ENCODE results near the gene MRTFA.
"Not testable (repeated sequence)": the region's sequence is repeated elsewhere in the genome, so short reads cannot be mapped to it uniquely, and the experiment has no call there.

MRTFA gene

GRCh38 chr22:40554023-40554422, 82.5 kb downstream of the MRTFA start:
- not testable (repeated sequence) for DNase-seq (ENCODE audit: low read depth in 2 of 2)

DNA sequence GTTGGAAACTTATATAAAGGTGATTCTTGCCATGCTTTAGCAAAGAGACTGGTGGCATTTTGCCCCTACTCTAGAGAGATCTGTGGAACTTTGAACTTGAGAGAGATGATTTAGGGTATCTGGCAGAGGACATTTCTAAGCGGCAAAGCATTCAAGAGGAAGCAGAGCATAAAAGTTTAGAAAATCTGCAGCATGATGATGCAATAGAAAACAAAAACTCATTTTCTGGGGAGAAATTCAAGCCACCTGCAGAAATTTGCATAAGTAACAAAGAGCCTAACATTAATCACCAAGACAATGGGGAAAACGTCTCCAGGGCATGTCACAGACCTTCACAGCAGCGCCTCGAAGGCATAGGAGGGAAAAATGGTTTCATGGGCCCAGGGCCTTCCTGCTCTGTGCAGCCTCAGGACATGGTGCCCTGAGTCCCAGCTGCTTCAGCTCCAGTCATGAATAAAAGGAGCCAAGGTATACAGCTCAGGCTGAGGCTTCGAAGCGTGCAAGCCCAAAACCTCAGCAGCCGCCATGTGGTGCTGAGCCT, 83.4 kb downstream of the MRTFA start:
- DNase-seq (ENCODE audit: low read depth in 2 of 2) = no peak

DNA sequence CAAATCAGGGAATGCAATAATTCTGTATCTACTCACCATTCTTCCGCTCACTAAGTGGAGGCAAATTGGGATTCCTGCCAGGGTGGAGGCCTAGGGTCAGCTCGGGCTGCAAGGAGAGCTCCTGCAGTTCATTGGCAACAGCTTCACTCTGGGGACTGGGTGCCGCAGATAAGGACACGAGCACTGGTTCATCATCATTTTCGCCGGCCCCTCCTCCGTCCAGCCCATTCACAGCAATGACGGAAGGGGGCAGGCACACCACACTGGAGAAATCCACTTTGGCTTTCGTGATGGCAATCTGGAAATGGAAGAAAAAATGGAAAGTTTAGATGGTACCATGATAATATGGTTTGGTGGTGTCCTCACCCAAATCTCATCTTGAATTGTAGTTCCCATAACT, 84.4 kb downstream of the MRTFA start:
- DNase-seq (ENCODE audit: low read depth in 2 of 2) = no peak

DNA sequence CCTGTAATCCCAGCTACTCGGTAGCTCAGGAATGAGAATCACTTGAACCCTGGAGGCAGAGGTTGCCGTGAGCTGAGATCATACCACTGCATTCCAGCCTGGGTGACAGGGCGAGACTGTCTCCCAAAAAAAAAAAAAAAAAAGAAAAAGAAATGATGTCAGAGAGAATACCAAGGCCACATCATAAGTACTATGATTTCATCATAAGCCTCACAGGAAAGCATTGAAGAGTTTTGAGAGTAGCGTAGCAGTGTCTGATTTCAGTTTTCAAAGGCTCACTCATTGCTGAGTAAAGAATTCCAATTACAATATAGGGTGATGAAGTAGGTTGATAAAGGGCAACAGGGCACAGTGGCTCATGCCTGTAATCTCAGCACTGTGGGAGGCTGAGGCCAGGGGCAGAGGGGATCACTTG, 88.8 kb downstream of the MRTFA start:
- DNase-seq (ENCODE audit: low read depth in 2 of 2) = no peak

GRCh38 chr22:40544758-40545157, 91.8 kb downstream of the MRTFA start:
- no peak for DNase-seq (ENCODE audit: low read depth in 2 of 2)

DNA sequence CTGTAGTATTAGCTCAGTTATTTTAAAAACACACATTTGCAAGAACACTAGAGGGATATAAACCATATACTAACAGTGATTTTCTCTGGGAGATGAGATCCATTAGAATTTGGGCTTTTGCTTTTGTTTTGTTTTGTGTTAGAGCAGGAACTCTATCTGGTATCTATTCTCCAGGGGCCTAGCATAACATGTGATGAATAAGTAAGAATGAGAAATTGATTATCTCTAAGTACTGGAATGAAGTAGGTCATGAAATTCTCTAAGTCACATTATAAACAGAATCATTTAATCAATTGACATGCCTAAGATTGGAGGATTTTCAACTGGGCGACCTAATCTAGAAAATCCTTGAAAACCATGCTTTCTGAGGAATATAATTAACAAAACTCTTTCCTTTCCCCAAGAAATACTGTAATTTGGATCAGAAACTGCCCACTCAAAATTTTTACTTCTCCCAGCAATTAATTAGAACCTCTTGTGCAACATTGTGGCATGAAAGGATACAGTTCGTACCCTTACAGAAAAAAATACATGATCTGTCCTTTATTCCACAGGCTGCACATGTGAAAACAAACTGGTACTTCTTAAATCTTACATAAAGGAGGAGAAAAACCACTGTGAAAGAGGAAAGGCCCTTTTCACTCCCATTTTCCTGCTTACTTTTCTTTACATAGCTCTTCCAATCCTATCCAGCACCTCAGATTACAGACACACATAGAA, 93.5 kb downstream of the MRTFA start:
- DNase-seq (ENCODE audit: low read depth in 2 of 2) = no peak

DNA sequence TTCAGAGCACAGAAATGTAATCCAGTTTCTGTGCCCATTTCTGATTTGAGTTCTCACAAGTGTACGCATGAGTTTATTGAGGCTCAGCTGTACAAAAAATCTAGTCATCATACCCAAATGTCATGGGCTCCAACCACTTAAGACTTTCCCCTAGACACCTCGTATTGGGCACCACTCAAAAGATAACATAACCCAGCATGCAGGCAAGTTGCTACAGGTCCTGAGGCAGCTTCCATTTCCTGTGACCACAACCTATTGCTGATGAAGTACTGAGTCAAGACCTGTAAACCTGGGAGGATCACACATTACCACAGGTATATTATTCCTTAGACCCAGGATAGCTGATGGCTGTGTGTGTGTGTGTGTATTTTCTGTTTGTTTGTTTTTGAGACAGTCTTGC, 95.2 kb downstream of the MRTFA start:
- no peak for DNase-seq (ENCODE audit: low read depth in 2 of 2)

- DNase-seq (ENCODE audit: low read depth in 2 of 2) = no peak
These were observed 96.3 kb downstream of the MRTFA start for GRCh38 chr22:40540265-40540664.

GRCh38 chr22:40536149-40536548, 100.4 kb downstream of the MRTFA start:
- not testable (repeated sequence) for DNase-seq (ENCODE audit: low read depth in 2 of 2)

GRCh38 chr22:40535642-40536041, 100.9 kb downstream of the MRTFA start:
- DNase-seq (ENCODE audit: low read depth in 2 of 2) = no peak

DNA sequence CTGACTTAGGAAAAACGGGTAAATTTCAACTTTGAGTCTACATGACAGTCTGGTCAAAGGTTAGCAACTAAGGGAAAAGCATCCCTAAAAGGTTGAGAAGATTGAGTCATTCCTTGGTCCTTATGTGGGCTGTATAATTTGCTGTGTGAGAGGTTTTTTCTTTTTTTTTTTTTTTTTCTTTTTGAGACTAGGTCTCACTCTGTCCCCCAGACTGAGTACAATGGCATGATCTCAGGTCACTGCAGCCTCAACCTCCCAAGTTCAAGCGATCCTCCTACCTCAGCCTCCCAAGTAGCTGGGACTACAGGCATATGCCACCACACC, 101.4 kb downstream of the MRTFA start:
- no peak for DNase-seq (ENCODE audit: low read depth in 2 of 2)

DNA sequence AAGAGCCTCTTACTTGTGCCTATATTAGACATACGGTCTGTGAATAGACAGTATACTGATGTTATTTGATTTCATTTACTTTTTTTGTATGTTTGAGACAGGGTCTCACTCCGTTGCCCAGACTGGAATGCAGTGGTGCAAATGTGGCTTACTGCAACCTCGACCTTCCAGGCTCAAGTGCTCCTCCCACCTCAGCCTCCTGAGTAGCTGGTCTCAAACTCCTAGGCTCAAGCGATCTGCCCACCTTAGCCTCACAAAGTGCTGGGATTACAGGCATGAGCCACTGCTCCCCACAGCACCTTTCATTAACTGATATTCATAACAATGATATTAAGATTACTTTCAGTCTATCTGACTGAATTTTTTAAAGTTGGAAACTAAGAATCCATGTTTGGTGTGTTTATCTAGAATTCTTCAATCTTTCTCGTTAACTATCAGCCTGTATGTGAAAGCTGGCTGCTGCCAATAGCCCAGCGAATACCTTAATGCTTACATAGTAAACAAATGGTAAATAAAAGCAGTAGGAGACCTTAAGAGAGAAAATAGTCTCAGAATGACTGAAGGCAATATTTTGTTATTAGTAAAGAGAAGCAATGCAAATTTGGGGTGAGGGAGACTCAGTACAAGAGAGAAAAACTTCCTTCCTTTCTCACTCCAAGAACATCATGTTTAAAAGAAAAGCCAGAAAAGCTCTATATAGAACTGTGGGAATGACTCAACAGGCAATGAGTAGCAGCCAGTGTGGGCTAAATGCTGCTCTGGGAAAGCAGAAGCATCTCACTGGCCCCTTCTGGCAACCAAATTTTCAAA, 101.9 kb downstream of the MRTFA start:
- no peak for DNase-seq (ENCODE audit: low read depth in 2 of 2)

- DNase-seq (ENCODE audit: low read depth in 2 of 2) = peak; percentile 21 to 24
These were observed 102.7 kb downstream of the MRTFA start for GRCh38 chr22:40533712-40534378.

- no peak for DNase-seq (ENCODE audit: low read depth in 2 of 2)
These were observed 104.3 kb downstream of the MRTFA start for GRCh38 chr22:40531951-40532900.

DNA sequence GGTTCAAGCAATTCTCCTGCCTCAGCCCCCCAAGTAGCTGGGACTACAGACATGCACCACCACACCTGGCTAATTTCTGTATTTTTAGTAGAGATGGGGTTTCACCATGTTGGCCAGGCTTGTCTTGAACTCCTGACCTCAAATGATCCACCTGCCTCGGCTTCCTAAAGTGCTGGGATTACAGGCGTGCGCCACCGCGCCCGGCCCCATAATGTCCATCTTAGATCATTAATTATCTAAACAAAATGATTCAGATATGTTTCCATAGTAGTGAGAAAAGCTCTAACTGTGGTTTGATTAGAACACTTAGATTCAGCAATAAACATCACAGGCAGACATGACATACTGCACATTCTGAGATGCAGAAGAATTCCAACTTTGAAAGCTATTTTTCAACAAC, 106.1 kb downstream of the MRTFA start:
- not testable (repeated sequence) for DNase-seq (ENCODE audit: low read depth in 2 of 2)

DNA sequence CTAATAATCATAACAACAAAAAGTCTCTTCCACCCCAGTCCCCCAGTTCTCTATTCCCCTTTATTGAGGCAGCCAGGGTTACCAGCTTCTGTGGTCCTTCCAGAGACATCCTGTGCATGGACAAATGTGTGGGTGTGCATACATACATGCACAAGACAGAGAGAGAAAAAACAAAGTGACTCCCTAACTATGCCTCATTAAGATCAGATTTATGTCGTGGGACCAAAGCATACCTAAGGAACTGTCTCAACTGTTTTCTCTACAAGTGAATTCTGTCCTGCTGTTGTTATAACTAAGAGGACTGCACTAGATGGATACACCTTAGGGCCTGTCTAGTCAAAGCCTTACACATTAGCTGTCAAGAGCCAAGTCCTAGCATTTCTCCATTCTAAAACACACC, 106.7 kb downstream of the MRTFA start:
- DNase-seq (ENCODE audit: low read depth in 2 of 2) = no peak

DNA sequence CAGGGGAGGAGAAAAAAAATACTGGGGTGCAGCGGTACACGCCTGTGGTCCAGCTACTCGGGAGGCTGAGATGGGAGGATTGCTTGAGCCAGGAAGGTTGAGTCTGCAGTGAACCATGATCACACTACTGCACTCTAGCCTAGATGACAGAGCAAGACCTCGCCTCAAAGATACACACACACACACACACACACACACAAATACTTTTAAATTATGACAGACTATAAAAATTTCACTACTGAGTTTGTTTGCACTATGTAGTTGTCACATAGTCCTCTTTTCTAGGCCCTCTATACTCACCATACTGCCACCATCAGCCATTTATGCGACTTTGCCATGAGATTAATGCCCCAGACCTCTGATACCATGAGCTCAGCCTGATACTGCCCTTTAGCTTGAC, 109.6 kb downstream of the MRTFA start:
- no peak for DNase-seq (ENCODE audit: low read depth in 2 of 2)

DNA sequence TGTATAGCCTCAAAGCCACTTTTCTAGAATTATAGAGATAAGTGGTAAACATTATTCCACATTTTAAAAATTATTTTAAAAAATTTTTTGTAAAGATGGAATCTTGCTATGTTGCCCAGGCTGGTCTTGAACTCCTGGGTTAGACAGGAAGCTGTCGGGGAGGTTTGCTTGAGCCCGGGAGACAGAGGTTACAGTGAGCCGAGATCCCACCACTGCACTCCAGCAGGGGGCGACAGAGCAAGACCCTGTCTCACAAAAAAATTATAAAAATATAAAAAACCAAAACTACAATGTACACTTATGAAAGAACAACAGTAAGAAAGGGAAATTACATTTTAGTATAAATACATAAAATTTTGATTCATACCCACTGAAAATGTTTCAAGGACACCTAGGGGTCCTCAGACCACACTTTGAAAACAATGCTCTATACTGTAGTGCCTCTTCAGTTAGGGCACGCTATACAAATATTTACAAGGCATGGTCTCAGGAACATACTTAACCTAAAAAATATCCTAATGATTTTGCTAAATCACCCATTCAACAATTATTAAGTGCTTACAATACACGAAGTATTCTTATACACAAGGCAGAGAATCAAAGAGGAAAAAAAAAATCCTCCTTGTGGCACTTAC, 111.2 kb downstream of the MRTFA start:
- peak; percentile 37 to 55 for DNase-seq (ENCODE audit: low read depth in 2 of 2)

DNA sequence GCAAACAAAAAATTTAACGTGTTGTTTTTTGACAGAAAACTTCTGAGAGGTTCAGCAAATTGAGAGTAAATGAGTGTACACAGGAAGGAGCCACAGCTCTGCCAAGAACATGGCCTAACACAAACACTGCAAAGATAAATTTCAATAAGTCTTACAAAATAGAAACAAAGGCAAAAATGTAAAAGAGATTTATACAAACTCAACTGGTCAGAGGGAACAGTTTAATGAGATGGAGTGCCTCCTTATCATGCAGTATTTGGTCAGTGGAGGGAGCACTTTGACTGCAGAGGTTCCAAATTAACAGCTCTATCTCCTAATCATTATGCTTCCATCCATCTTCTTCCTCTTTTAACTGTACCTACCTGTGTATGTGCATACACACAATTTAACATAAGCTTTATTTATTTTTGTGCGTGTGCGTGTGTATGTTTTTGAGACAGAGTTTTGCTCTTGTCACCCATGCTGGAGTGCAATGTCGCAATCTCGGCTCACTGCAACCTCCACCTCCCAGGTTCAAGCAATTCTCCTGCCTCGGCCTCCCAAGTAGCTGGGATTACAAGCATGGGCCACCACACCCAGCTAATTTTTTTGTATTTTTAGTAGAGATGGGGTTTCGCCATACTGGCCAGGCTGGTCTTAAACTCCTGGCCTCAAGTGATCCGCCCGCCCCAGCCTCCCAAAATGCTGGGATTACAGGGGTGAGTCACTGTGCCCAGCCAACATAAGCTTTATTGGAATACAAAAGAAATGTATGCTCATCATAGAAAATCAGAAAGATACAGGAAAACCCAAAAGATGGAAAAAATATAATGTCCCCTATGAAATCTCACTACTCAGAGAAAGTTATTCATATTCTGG, 111.9 kb downstream of the MRTFA start:
- DNase-seq (ENCODE audit: low read depth in 2 of 2) = no peak

DNA sequence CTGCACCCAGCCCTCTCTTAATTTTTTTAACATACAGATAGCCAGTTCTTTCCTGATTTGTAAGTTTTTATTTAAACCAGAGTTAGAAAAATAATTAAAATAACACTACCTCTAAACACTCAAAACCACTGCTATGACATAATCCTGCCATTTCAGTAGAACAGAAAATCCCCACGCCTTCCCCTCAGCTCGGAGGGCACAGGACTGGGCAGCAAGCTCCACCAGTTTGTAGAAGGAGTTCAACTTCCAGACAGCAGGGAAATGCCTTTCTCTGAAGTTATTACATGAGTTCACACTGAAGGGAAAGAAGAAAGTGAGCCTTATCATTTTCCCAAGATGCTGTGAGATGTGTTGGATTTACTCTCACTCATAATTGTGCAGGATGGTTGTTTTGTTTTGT, 114.4 kb downstream of the MRTFA start:
- DNase-seq (ENCODE audit: low read depth in 2 of 2) = no peak
